H7 (cell line): ENCODE measurements around the gene WDR70. TPM values are rescaled to one million over a fixed set of nuclear protein-coding genes. Genes with fewer than 3 reads are reported as not detected.
"Not testable (repeated sequence)": the region's sequence is repeated elsewhere in the genome, so short reads cannot be mapped to it uniquely, and the experiment has no call there.

Experiments used
- DNase-seq: peaks from one replicate; pipeline ENCODE4 v3.0.0; 2012
- H3K27me3 ChIP-seq: 2 replicates; pipeline ENCODE4 v1.6.0; 2011; ENCODE audit warnings: mild to moderate bottlenecking, low read length; ENCODE audit not compliant: control insufficient read depth, insufficient read depth
- H3K36me3 ChIP-seq: replicated peaks from 2 replicates; pipeline ENCODE4 v1.5.1; 2011; ENCODE audit warnings: low read length; ENCODE audit not compliant: control insufficient read depth, insufficient read depth
- H3K4me3 ChIP-seq: 2 replicates; pipeline ENCODE4 v1.5.1; 2011; ENCODE audit warnings: low read depth, mild to moderate bottlenecking, control low read depth, low read length, moderate library complexity; ENCODE audit not compliant: insufficient read depth
- total RNA-seq: library from RNA; depleted of rRNA; stranded (reverse); fragments of >200 nt; shearing (Covaris generic); gene quantifications from 2 replicates; pipeline ENCODE4 v1.2.3, GENCODE V29; 2014

WDR70 gene
- total RNA-seq, 1 experiment from 2014 or later = 28.0 TPM

DNA sequence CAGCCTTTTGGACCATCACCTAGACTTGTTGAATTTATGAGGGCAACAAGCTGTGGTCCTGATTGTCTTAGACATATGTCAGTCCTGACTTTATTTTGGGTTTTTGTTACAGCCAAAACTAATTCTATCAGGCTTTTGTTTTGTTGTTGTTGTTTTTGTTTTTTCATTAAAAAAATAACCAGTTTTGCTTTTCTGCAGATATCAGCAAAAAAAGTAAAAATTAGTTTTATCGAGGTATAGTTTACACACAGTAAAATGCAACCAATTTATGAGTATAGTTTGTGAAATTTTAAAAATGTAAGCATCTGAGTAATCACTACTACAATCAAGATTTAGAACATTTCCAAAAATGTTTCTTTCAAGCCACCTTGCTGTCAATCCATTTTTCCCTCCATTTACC lies 48.9 kb downstream of the WDR70 start:
- no peak for DNase-seq
- H3K4me3 ChIP-seq = no peak overlapping the region
- H3K27me3 ChIP-seq = no peaks in the 10 kb centered on the region
- H3K36me3 ChIP-seq = no peaks in the 10 kb centered on the region

- H3K4me3 ChIP-seq = no peak overlapping the region
- H3K36me3 ChIP-seq = no peaks in the 10 kb centered on the region
- no peaks in the 10 kb centered on the region for H3K27me3 ChIP-seq
- DNase-seq = no peak
These were observed 56.1 kb downstream of the WDR70 start for GRCh38 chr5:37435261-37435660.

- Histone ChIP-seq H3K27me3 (no peaks in the 10 kb centered on the region), H3K36me3 (no peaks in the 10 kb centered on the region), H3K4me3 (no peak overlapping the region)
- DNase-seq = no peak
These were observed 57.2 kb downstream of the WDR70 start for GRCh38 chr5:37436146-37436934.

DNA sequence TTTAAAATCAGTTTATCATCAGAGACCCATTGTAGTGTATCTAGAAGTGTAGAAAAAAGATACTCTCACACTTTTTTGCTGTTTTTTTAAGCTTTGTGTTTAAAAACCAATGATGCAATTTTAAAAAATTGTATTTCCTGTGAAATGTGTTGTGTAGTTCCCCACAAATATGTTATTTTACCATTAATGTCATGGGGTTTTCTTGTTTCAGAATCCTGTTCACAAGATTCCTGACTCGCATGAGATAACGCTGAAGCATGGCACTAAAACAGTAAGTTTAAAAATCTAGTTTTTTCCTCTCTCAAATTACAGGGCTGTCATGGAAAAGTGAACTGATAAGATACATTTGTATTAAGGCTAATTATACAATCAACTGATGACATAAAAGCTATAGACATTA lies 58.6 kb downstream of the WDR70 start:
- no peak for DNase-seq
- no peak overlapping the region for H3K4me3 ChIP-seq
- H3K36me3 ChIP-seq = no peaks in the 10 kb centered on the region
- H3K27me3 ChIP-seq = no peaks in the 10 kb centered on the region

DNA sequence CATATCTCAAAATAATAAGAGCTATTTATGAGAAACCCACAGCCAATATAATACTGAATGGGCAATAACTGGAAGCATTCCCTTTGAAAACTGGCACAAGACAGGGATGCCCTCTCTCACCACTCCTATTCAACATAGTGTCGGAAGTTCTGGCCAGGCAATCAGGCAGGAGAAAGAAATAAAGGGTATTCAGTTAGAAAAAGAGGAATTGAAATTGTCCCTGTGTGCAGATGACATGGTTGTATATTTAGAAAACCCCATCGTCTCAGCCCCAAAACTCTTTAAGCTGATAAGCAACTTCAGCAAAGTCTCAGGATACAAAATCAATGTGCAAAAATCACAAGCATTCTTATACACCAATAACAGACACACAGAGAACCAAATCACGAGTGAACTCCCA lies 66.7 kb downstream of the WDR70 start:
- not testable (repeated sequence) for DNase-seq, H3K4me3 ChIP-seq, H3K27me3 ChIP-seq, H3K36me3 ChIP-seq

GRCh38 chr5:37448941-37449340 lies 69.8 kb downstream of the WDR70 start:
- Histone ChIP-seq H3K4me3 (no peak overlapping the region), H3K36me3 (no peaks in the 10 kb centered on the region), H3K27me3 (no peaks in the 10 kb centered on the region)
- no peak for DNase-seq

GRCh38 chr5:37451991-37452390 lies 72.9 kb downstream of the WDR70 start:
- not testable (repeated sequence) for DNase-seq, H3K4me3 ChIP-seq, H3K36me3 ChIP-seq, H3K27me3 ChIP-seq

DNA sequence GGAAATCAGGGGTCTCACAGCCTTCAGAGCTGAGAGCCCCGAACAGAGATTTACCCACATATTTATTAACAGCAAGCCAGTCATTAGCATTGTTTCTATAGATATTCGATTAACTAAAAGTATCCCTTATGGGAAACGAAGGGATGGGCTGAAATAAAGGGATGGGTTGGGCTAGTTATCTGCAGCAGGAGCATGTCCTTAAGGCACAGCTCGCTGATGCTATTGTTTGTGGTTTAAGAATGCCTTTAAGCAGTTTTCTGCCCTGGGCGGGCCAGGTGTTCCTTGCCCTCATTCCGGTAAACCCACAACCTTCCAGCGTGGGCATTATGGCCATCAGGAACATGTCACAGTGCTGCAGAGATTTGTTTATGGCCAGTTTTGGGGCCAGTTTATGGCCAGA lies 74.1 kb downstream of the WDR70 start:
- H3K4me3 ChIP-seq, H3K36me3 ChIP-seq, H3K27me3 ChIP-seq, DNase-seq: not testable (repeated sequence)

DNA sequence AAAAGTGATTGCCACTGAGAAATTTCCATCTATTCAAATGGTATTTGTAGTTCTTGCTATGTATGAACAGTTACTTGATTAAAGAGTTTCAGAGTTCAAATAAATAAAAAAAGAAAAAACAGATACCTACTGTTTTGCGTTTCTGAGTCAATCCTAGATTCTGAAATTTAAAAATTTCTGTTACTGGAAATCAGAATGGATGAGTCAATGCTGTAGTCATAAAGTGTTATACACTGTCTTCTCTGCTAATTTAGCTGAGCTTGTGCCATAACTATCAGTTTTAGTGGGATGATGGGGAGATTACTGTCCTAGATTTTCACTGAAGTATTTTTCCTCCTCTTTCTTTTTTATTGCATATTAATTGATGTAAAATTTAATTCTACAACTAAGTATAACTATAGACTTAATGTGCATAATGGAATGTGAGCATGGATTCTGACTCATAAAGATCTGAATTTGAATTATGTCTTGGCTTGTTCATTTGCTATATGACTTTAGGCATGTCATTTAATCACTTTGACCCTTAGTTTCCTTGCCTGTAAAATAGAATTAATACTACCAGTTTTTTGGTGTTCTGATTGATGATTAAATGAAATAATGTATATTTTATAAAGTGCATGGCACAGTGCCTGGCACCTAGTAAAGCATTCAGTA lies 75.4 kb downstream of the WDR70 start:
- not testable (repeated sequence) for H3K4me3 ChIP-seq, H3K36me3 ChIP-seq, DNase-seq, H3K27me3 ChIP-seq

DNA sequence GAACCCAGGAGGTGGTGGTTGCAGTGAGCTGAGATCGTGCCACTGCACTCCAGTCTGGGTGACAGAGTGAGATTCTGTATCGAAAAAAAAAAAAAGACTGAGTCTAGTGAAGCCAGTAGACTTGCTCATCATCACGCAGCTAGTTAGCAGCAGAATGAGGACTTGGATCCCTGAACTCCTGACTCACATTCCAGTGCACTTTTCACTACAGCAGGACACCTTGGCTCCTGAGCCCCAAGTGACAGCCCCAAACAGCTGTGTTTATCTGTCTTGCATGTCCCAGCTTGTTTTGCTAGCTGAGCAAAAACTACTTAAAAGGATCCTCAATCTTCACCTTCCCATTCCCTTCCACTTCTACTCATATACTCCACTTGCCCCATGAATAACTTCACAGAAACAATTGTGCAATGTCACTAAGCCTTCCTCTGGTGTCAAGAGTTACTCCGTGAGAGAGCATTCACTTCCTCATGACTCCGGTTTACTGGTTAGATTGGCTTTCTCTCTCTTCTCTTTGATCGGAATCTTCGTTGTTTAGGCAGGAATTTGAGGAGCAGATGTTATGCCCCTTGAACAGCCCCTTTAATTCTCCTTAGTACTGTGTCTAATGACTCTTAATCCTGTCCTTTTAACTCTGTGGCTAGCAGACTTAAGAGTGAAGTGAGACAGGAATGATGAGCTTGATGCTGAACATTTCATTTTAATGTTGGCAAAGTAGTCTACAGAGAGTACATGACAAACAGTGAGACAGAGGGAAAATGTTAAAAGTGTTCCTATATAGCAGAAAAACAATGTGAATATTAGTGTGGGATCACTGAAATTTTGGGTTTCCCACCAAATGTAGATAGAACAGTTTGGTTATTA lies 84.3 kb downstream of the WDR70 start:
- DNase-seq, H3K27me3 ChIP-seq, H3K4me3 ChIP-seq, H3K36me3 ChIP-seq: not testable (repeated sequence)

- H3K4me3 ChIP-seq, H3K36me3 ChIP-seq, DNase-seq, H3K27me3 ChIP-seq: not testable (repeated sequence)
These were observed 85.5 kb downstream of the WDR70 start for GRCh38 chr5:37464581-37464980.

DNA sequence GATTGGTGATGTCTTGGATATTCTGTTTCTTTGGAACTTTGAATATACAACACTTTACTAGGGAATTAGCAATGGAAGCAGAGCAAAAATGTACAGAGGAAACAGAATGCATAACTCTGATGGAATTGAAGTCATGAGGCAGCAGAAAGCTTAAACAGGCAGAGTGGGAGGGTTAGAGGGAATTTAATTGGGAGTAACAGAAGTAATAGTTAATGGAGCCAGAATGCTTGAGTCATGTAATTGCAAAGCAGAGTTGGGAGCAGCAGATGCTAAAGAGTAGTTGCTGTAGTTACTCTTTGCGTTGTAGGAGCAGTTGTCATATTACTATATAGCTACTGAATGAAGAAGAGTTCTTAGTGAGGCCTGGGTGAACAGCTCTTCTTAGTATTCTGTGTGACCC lies 90.3 kb downstream of the WDR70 start:
- not testable (repeated sequence) for H3K4me3 ChIP-seq, DNase-seq, H3K36me3 ChIP-seq, H3K27me3 ChIP-seq

DNA sequence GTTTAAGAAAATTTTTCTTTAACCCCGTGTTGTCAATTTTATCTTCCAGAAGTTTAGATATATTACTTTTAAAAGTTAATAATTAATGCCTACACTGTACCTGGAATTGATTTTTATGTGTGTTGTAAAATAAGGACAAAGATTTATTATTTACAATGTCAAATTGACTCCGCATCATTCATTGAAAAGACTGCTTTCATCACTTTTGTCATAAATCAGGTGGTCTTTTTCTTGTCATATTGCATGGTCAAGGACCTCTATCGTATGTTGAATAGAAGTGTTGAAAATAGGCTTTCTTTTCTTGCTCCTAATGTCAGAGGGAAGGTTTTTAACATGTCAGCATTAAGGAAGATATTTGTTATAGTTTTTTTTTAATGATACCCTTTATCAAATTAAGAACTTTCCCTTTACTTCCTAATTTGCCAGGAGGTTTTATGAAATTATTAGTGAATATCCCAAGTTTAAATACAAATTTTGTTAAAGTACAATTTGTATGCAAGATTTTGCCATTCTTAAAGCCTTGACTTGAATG lies 92.6 kb downstream of the WDR70 start:
- Histone ChIP-seq H3K27me3 (no peaks in the 10 kb centered on the region), H3K36me3 (no peaks in the 10 kb centered on the region), H3K4me3 (no peak overlapping the region)
- no peak for DNase-seq

DNA sequence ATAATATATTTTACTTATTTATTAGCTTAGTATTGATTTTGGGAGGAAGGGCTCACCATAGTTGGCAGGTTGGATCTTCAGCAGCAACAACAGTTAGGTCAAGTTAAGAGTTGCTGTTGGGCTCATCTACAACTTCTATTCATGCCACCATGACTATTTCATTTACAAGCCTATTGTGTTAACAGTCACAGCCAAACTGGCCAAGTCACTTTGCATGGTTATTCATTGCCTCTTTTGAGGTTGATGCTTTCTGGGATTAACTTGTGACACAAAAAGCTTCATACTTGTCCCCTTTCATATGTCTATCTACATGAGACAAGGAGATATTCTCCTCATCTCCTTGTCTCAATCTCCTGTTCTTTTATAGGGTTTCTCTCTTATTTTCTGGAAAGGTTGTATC lies 98.3 kb downstream of the WDR70 start:
- Histone ChIP-seq H3K36me3 (no peaks in the 10 kb centered on the region; the same call in 1 of the 2 replicates), H3K27me3 (no peaks in the 10 kb centered on the region), H3K4me3 (no peak overlapping the region)
- no peak for DNase-seq
